IPS-18c (cell line): ENCODE results near the gene RPTOR.

Experiments used
- H3K4me3 ChIP-seq: 2 replicates; pipeline ENCODE4 v1.7.0; 2013; ENCODE audit warnings: low read depth, mild to moderate bottlenecking, low read length, moderate library complexity; ENCODE audit not compliant: insufficient read depth
- H3K9me3 ChIP-seq: one replicate; pipeline ENCODE4 v1.6.1; 2013; ENCODE audit warnings: mild to moderate bottlenecking, low read length, moderate library complexity; ENCODE audit not compliant: control insufficient read depth, insufficient read depth

Gene RPTOR

DNA sequence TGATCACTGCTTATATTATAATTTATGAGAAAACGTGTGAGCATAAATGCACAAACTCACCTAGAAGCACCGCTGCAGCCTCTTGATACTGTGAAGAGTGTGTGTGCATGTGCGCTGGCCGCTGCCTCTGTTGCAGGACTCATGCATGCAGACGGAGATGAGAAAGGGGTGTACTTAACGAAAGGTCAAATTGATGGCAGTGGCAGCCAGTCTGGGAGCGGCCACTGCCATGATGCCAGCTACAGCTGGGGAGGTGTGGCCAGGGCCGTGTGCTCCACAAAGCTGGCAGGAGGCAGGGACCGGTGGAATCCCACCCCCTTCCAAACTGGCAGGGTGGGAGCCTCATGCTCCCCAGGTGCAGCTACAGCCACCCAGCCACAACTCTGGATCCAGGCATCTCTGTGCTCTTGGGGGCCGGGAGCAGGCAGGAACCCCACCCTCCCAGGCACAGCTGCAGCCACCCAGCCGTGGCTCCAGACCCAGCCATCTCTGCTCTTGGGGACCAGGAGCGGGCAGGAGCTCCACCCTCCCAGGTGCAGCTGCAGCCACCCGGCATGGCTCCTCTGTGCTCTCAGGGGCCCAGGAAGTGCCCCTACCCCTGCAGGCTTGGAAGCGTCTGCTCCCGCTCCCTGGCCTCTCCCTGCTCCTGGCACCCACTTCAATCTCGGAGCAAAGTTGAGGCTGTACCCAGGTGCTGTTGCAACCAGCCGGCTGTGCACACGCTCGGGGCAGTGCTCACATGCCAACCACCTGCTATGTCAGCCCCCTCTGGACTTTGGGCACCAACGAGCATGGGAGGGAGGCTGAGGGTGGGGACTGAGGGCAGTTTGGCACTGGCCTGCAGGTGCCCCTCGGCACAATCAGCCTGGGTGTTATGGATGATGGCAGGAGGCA, 369.5 kb downstream of the RPTOR start:
- Histone ChIP-seq H3K9me3 (peaks cover 7% of the 10 kb centered on the region), H3K4me3 (no peak overlapping the region)

DNA sequence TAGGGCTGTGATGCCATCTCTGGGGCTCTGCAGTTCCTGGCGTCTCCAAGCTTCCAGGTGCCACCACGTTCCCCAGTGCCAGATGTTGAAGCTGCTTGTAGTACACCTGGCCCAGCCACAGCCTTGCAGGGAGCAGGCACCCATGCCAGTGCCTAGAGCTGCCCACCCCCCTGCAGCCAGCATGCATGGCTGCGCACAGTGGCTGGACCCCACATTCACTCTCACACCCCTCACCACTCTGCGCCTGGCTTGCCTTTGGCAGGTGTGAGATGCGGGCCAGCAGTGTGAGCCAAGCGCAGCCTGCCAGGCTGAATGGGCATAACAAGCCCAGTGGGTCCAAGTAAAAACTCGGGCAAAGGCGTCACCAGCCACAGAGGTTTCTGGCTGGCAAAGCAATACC, 371.6 kb downstream of the RPTOR start:
- no peak overlapping the region for H3K4me3 ChIP-seq
- H3K9me3 ChIP-seq = peaks cover 7% of the 10 kb centered on the region

- H3K9me3 ChIP-seq = peaks cover 7% of the 10 kb centered on the region
- no peak overlapping the region for H3K4me3 ChIP-seq
Observed at GRCh38 chr17:80917716-80918560, 373.3 kb downstream of the RPTOR start.

GRCh38 chr17:80918731-80919130, 374.1 kb downstream of the RPTOR start:
- H3K9me3 ChIP-seq = peaks cover 7% of the 10 kb centered on the region
- H3K4me3 ChIP-seq = no peak overlapping the region

DNA sequence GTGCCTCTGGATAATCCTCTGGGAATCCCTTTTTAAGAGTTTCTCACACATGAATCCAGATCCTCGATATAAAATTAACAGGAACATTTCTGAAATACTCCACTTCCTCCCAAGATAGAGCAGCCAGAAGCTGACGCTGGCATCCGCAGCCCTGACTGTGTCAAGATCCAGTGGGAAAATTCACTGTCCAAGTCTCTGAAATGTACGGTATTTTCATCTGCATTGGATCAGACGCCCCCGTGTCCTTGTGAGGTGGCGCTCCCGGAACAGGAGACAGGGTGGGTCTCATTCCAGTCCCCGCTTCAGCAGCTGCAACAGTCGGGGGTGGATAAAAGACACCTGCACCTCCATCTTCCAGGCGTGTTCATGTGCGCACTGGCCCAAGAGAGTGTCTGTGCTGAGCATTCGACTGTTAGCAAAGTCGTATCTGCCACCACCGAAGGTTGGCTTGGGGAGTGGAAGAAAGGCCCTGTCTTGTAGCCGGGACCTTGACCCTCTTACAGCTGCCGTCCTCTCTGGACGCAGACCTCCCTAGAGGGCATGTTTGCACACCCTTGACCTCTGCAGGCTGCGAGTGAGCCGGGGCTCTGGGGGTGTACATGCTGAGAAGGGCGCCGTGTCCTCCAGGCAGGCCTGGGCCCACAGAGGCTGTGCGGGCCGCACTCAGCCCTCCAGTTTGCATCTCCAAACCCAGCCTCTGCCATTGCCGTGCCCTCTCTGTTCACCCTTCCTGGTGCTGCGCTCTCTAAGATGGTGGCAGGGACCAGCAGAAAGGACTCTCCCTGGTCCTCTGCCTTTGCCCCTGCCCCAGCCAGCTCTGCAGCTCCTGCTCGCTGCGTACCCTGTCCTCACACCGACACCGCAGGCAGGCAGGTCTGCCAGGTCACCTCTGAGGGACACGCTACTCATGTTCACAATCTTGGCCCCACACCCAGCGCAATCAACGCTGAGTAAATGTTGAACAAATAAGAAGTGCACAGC, 375.0 kb downstream of the RPTOR start:
- H3K9me3 ChIP-seq = peaks cover 5% of the 10 kb centered on the region
- no peak overlapping the region for H3K4me3 ChIP-seq

- peaks cover 2% of the 10 kb centered on the region for H3K9me3 ChIP-seq
- H3K4me3 ChIP-seq = no peak overlapping the region
Observed at GRCh38 chr17:80920441-80920840, 375.8 kb downstream of the RPTOR start.

DNA sequence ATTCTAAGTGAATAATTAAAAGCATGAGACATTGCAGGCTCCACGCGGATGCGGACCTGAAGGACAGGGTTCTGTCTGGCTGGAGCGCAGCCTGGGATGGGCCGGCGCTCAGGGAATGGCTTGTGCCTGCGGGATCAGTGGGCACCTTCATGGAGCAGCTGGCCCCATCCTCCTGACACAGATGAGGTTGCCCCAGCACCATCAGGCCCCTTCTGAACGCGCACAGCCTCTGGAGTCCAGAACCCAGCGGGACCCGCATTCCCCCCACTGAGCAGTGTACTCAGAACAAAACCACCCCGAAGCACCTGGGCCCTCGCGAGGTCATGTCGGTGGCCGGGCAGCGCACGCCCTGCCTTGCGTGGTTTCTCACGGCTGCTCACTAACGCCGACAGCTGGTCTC, 376.5 kb downstream of the RPTOR start:
- peaks cover 2% of the 10 kb centered on the region for H3K9me3 ChIP-seq
- no peak overlapping the region for H3K4me3 ChIP-seq

- Histone ChIP-seq H3K9me3 (peaks cover 2% of the 10 kb centered on the region), H3K4me3 (no peak overlapping the region)
Observed at GRCh38 chr17:80921741-80922579, 377.3 kb downstream of the RPTOR start.

- Histone ChIP-seq H3K9me3 (peaks cover 2% of the 10 kb centered on the region), H3K4me3 (no peak overlapping the region)
Observed at GRCh38 chr17:80922580-80923160, 378.0 kb downstream of the RPTOR start.

DNA sequence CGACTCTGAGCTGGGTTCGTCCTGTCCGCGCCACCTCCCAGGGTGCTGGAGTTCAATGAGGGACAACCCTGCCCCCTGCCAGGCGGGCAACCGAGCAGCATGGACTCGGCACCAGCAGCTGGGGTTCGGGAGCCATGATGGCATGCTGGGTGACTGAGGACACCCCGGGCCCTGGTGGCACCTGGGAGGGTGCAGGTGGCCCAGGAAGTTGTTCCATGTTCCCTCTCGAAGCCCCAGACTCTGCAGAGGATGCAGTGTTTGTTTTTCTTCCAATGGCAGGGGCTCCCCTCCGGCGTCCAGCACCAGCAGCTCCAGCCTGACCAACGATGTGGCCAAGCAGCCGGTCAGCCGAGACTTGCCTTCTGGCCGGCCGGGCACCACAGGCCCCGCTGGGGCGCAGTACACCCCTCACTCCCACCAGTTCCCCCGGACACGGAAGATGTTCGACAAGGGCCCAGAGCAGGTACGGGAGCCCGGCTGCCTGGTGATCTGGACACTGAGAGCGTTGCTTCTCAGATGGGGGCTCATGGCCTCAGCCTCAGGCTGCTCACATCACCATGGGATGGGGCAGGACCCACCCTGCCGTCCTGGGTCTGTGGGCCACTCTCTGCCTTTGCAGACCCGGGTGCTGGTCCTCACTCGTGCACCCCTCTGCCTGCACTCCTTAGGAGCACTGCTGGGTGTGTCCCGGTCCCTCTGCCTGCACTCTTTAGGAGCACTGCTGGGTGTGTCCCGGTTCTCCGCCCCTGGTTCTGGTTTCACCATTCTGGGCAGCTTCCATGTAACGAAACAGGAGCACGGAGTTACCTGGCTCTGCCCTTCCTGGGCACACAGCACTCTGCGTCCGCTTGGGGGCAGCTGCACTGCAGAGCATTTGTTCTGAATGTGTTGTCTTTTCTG, 378.8 kb downstream of the RPTOR start:
- Histone ChIP-seq H3K9me3 (peaks cover 2% of the 10 kb centered on the region), H3K4me3 (no peak overlapping the region)

GRCh38 chr17:80924111-80924806, 379.6 kb downstream of the RPTOR start:
- Histone ChIP-seq H3K9me3 (peaks cover 2% of the 10 kb centered on the region), H3K4me3 (no peak overlapping the region)

DNA sequence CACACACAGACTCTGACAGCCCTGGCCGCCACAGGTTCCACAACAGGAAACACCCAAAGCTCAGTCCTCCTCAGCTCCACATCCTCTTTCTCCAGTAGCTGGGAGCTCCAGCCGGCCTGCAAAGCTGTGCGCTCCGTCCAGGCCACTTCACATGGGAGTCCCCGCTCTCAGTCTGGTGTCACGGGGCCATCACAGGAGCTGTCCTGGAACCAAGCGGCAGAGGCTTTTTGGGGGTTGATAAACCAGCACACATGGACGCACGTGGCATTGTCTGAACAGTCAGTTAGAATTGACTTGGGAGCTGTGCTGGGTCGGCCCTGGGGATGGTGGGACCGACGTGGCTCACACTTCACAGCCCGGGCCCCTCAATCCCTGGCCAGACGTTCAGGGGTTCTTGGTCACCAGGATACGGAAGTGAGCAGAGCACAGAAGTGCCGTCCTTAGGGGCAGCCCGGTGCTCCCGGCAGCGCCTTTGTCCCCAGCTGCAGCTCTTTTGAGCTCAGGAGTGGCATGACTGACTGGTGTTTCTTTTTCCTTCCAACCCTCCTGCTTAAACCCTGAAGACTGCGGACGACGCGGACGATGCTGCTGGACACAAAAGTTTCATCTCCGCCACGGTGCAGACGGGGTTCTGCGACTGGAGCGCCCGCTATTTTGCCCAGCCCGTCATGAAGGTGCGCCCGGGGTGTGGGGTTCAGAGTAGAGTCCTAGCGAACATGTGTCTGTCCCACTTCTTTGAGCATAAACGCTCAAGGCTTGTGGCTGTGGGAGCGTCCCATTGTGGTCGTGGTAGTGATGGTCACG, 380.4 kb downstream of the RPTOR start:
- Histone ChIP-seq H3K9me3 (peaks cover 2% of the 10 kb centered on the region), H3K4me3 (no peak overlapping the region)

- Histone ChIP-seq H3K4me3 (no peak overlapping the region), H3K9me3 (peaks cover 2% of the 10 kb centered on the region)
Observed at GRCh38 chr17:80925688-80926335, 381.2 kb downstream of the RPTOR start.
